ENCODE data around the gene DOLPP1.
"Not testable (repeated sequence)": the region's sequence is repeated elsewhere in the genome, so short reads cannot be mapped to it uniquely, and the experiment has no call there.

DOLPP1 gene

DNA sequence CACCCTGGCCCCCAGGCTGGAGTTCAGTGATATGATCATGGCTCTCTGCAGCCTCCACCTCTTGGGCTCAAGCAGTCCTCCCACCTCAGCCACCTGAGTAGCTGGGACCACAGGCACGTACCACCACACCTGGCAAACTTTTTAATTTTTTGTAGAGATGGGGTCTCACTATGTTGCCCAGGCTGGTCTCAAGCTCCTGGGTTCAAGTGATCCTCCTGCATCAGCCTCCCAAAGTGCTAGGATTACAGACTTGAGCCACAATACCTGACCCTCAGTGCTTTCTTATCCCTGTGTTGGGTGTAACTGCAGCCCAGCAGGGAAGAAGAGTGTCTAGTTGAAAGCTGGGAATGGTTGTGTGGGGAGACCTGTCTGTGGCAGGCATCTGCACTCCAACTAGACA is 41.2 kb downstream of the DOLPP1 start:
- no peak overlapping the region for H3K4me3 ChIP-seq
- H3K36me3 ChIP-seq (ENCODE audit: insufficient read depth, low read length), result peaks cover 25% of the 10 kb centered on the region
- DNase-seq (ENCODE audit: low read depth, low spot score), result no peak
- no peaks in the 10 kb centered on the region for H3K9me3 ChIP-seq (ENCODE audit: low read depth, low read length)
- no peak overlapping the region for H3K27ac ChIP-seq
- no peak overlapping the region for H3K9ac ChIP-seq (ENCODE audit: insufficient read length)
- TF ChIP-seq FOXP2 (optimal IDR thresholded peaks at IDR 0.05; ENCODE audit: control extremely low read depth, extremely low read length, insufficient read depth), result no peak
- TF ChIP-seq POLR2AphosphoS5 (IDR thresholded peaks at IDR 0.05; ENCODE audit: borderline replicate concordance, low read depth, low read length), result no peak
- no peak for TF ChIP-seq EZH2 (IDR thresholded peaks at IDR 0.05)

DNA sequence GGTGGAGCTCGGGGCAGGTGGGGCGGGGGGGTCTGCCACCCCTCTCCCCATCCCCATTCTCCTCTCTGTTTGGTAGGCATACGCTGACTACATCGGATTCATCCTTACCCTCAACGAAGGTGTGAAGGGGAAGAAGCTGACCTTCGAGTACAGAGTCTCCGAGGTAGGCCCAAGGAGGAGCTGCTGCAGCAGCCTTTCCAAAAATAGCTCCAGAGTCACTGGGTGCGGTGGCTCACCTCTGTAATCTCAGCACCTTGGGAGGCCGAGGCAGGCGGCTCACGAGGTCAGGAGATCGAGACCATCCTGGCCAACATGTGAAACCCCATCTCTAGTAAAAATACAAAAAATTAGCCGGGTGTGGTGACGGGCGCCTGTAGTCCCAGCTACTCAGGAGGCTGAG is 42.1 kb downstream of the DOLPP1 start:
- peaks cover 25% of the 10 kb centered on the region for H3K36me3 ChIP-seq (ENCODE audit: insufficient read depth, low read length)
- not testable (repeated sequence) for H3K9me3 ChIP-seq (ENCODE audit: low read depth, low read length); H3K4me3 ChIP-seq; H3K27ac ChIP-seq; H3K9ac ChIP-seq (ENCODE audit: insufficient read length); DNase-seq (ENCODE audit: low read depth, low spot score)

DNA sequence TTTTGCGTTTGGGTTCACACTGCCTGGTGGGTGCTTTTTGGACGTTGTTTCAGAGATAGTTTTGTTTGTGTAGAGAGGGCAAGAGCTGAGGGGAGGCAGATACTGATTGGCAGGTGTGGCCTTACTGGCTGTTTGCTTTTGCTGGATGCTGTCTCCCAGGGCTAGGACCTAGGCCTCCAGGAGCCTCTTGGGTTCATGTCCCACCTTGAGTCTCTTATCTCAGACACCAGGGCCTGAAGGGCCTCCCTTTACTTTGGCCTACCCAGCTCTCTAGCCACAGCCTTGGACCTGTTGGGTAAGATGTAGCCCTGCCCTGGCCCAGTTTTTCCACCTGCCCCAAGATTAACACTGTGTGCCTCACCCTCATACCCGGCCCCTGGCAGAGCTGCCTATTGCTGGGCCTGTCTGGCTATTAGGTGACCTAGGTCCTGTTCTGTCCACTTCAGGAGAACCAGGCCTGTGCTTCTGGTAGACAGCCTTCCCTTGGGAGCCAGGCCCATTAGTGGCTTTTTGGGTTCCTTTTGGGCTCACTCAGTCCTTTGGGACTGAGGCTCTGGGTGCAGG is 43.7 kb downstream of the DOLPP1 start:
- Histone ChIP-seq H3K9ac (ENCODE audit: insufficient read length) (no peak overlapping the region), H3K36me3 (ENCODE audit: insufficient read depth, low read length) (peaks cover 25% of the 10 kb centered on the region), H3K27ac (no peak overlapping the region), H3K9me3 (ENCODE audit: low read depth, low read length) (no peaks in the 10 kb centered on the region), H3K4me3 (no peak overlapping the region)
- no peak for DNase-seq (ENCODE audit: low read depth, low spot score)
- TF ChIP-seq POLR2AphosphoS5 (IDR thresholded peaks at IDR 0.05; ENCODE audit: borderline replicate concordance, low read depth, low read length), result no peak
- TF ChIP-seq EZH2 (IDR thresholded peaks at IDR 0.05), result no peak
- no peak for TF ChIP-seq FOXP2 (optimal IDR thresholded peaks at IDR 0.05; ENCODE audit: control extremely low read depth, extremely low read length, insufficient read depth)

DNA sequence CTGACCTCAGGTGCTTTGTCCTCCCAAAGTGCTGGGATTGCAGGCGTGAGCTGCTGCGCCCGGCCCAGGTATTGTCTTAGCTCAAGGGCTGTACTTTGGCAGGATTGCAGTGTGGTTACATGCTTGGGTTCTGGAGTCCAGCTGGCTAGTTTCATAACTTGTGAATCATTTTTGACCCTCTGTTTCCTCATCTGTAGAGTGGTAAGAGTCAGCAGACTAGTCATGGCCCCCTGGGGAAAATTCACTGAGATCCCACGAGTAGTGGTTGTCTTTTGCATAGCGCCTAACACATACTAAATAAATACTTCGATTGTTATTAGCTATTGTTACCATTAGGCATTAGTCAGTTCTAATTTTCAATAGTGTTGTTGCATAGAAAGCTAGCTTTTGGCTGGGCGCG is 44.6 kb downstream of the DOLPP1 start:
- Histone ChIP-seq H3K4me3 (no peak overlapping the region), H3K36me3 (ENCODE audit: insufficient read depth, low read length) (peaks cover 28% of the 10 kb centered on the region), H3K9ac (ENCODE audit: insufficient read length) (no peak overlapping the region), H3K27ac (no peak overlapping the region), H3K9me3 (ENCODE audit: low read depth, low read length) (no peaks in the 10 kb centered on the region)
- DNase-seq (ENCODE audit: low read depth, low spot score), result no peak
- TF ChIP-seq FOXP2 (optimal IDR thresholded peaks at IDR 0.05; ENCODE audit: control extremely low read depth, extremely low read length, insufficient read depth), result no peak
- no peak for TF ChIP-seq EZH2 (IDR thresholded peaks at IDR 0.05)
- TF ChIP-seq POLR2AphosphoS5 (IDR thresholded peaks at IDR 0.05; ENCODE audit: borderline replicate concordance, low read depth, low read length), result no peak

DNA sequence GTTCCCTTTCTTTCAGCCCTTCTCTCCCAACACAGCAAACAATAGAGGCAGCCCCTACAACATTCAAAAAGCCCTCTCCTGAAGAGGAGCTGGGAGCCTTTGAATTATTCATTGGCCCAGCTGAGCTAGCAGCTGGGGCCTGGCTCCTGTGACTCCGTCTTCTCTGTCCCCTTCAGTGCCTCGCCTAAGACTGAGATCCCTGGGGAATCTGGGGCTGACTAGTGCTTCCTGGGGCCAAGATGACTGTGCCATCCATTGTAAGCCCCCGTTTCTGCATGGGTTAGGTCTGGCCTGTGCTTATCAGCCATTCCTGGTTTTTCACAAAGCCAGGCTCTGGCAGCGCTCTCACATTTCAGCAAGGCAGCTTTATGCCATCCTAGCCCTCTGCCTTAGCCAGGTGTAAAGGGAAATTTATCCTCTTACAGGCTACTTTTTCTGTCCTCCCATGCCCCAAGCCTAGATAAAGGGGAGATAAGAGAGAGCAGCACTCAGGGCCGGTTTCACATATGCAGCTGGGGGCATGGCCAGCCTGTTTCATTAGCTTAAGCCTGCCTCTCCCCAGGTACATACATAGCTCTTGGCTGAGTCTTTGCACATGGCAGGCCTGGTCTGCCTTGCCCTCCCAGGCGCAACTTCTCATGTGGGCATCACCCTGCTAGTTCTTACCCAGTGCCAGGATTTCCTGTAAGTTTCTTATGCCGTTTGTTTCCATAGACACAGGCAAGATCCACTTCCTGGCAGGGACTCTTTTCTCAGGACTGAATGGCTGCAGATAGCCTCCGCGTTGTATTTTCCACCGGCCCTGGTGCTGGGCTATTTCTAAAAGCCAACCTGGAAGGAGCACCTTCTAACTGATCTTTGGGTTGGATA is 46.1 kb downstream of the DOLPP1 start:
- H3K4me3 ChIP-seq, result no peak overlapping the region
- H3K9me3 ChIP-seq (ENCODE audit: low read depth, low read length), result no peaks in the 10 kb centered on the region
- no peak for DNase-seq (ENCODE audit: low read depth, low spot score)
- TF ChIP-seq POLR2AphosphoS5 (IDR thresholded peaks at IDR 0.05; ENCODE audit: borderline replicate concordance, low read depth, low read length) (no peak), EZH2 (IDR thresholded peaks at IDR 0.05) (no peak), FOXP2 (optimal IDR thresholded peaks at IDR 0.05; ENCODE audit: control extremely low read depth, extremely low read length, insufficient read depth) (no peak)
- H3K9ac ChIP-seq (ENCODE audit: insufficient read length), result peak overlapping the region; percentile 14
- H3K36me3 ChIP-seq (ENCODE audit: insufficient read depth, low read length), result peaks cover 24% of the 10 kb centered on the region
- H3K27ac ChIP-seq, result peak overlapping the region; percentile 75

DNA sequence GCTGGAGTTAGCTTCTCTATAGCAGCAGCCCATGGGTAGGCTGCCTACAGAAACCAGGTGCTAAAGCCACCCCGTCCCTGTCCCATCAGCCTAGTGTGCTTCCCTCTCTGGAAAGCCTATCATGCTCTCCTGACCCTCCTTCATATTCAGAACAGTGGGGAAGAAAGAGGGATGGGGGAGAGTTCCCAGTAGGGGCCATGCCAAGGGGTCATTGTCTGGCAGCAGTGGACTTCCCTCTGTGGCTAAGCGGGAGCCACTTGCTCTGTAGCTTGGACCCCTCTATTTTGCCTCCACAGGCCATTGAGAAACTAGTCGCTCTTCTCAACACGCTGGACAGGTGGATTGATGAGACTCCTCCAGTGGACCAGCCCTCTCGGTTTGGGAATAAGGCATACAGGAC is 47.8 kb downstream of the DOLPP1 start:
- peaks cover 18% of the 10 kb centered on the region for H3K36me3 ChIP-seq (ENCODE audit: insufficient read depth, low read length)
- no peak for DNase-seq (ENCODE audit: low read depth, low spot score)
- TF ChIP-seq POLR2AphosphoS5 (IDR thresholded peaks at IDR 0.05; ENCODE audit: borderline replicate concordance, low read depth, low read length) (no peak), EZH2 (IDR thresholded peaks at IDR 0.05) (no peak), FOXP2 (optimal IDR thresholded peaks at IDR 0.05; ENCODE audit: control extremely low read depth, extremely low read length, insufficient read depth) (no peak)
- no peak overlapping the region for H3K27ac ChIP-seq
- H3K4me3 ChIP-seq, result no peak overlapping the region
- no peaks in the 10 kb centered on the region for H3K9me3 ChIP-seq (ENCODE audit: low read depth, low read length)
- H3K9ac ChIP-seq (ENCODE audit: insufficient read length), result no peak overlapping the region

DNA sequence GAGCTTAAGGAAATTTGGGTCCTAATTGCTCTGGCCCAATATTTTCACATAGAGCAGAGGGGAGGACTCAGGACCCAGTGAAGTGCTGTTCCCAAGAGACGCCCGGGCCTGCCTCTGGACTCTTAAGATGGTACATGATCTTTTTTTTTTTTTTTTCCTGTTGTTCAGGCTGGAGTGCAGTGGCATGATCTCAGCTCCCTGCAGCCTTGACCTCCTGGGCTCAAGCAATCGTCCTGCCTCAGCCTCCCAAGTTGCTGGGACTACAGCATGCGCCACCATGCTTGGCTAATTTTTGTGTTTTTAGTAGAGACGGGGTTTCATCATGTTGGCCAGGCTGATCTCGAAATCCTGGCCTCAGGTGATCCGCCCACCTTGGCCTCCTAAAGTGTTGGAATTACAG is 49.4 kb downstream of the DOLPP1 start:
- not testable (repeated sequence) for DNase-seq (ENCODE audit: low read depth, low spot score); H3K27ac ChIP-seq; H3K9ac ChIP-seq (ENCODE audit: insufficient read length); H3K4me3 ChIP-seq; H3K9me3 ChIP-seq (ENCODE audit: low read depth, low read length)
- H3K36me3 ChIP-seq (ENCODE audit: insufficient read depth, low read length), result peaks cover 13% of the 10 kb centered on the region

DNA sequence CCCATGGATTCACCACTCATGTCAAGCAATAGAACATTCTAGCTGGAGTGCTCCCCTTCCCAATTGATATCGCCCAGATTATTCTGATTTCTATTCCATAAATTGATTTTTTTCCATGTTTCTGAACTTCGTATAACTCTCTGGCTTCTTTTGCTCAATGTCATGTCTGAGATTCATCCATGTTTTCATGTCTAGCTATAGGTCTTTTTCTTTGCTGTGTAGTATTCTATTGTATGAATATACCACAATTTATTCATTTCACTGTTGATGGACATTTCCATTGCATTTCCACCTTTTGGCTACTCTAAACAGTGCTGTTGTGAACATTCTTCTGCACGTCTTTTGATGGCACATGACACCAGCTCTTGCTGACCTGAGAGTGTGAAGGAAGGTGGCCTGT is 49.9 kb downstream of the DOLPP1 start:
- H3K9ac ChIP-seq (ENCODE audit: insufficient read length), result no peak overlapping the region
- no peak for DNase-seq (ENCODE audit: low read depth, low spot score)
- H3K4me3 ChIP-seq, result no peak overlapping the region
- H3K27ac ChIP-seq, result no peak overlapping the region
- peaks cover 10% of the 10 kb centered on the region for H3K36me3 ChIP-seq (ENCODE audit: insufficient read depth, low read length)
- no peaks in the 10 kb centered on the region for H3K9me3 ChIP-seq (ENCODE audit: low read depth, low read length)
- TF ChIP-seq FOXP2 (optimal IDR thresholded peaks at IDR 0.05; ENCODE audit: control extremely low read depth, extremely low read length, insufficient read depth), result no peak
- no peak for TF ChIP-seq POLR2AphosphoS5 (IDR thresholded peaks at IDR 0.05; ENCODE audit: borderline replicate concordance, low read depth, low read length)
- TF ChIP-seq EZH2 (IDR thresholded peaks at IDR 0.05), result no peak
